SK-N-SH (cell line): ENCODE results near the gene CDK14. TPM values are rescaled to one million over a fixed set of nuclear protein-coding genes. Genes with fewer than 3 reads are reported as not detected.

Experiments used
- CTCF ChIA-PET: fragments of 300-600, 350-600 bp; formaldehyde crosslinking; extraction: SDS; loops from one replicate; lab custom pipeline; 2021; lab: Yijun Ruan, JAX
- POLR2A ChIA-PET: fragments of 350-600 bp; sonication (Branson Sonifier 250); formaldehyde crosslinking; extraction: SDS; loops from one replicate; lab custom pipeline; 2020; ENCODE audit warnings: antibody characterized with exemption, inconsistent platforms; lab: Yijun Ruan, JAX
- DNase-seq: peaks from one replicate; pipeline ENCODE4 v3.0.0; 2012
- H2AFZ ChIP-seq: fragments of 200-600 bp; sonication (generic); 2 replicates; pipeline ENCODE4 v1.8.1; 2016; ENCODE audit warnings: antibody characterized with exemption, mild to moderate bottlenecking, low read depth
- H3F3A ChIP-seq: fragments of 200-600 bp; sonication (generic); replicated peaks from 2 replicates; pipeline ENCODE3; 2016; ENCODE audit warnings: antibody characterized with exemption, mild to moderate bottlenecking; ENCODE audit not compliant: insufficient read depth
- H3K27ac ChIP-seq, 2 experiments: fragments of 200-500 bp in 1 of 2; fragments of 200-600 bp in 1 of 2; sonication (Bioruptor generic) in 1 of 2; sonication (generic), shearing (Covaris generic) in 1 of 2; 2 replicates each; pipeline versions ENCODE4 v1.5.1 to v1.6.1; 2014 to 2016; ENCODE audit warnings: low read depth in 2 of 2, inconsistent platforms in 1 of 2, low read length in 1 of 2, mild to moderate bottlenecking in 1 of 2, mixed read lengths in 1 of 2
- H3K27me3 ChIP-seq: fragments of 200-600 bp; sonication (generic), shearing (Covaris generic); 2 replicates; pipeline ENCODE4 v1.6.1; 2016; ENCODE audit warnings: mixed run types; ENCODE audit not compliant: insufficient read depth
- H3K36me3 ChIP-seq, 2 experiments: fragments of 200-500 bp in 1 of 2; fragments of 200-600 bp in 1 of 2; sonication (Bioruptor generic) in 1 of 2; sonication (generic) in 1 of 2; replicated peaks in 1 of 2; 2 replicates each; pipeline versions ENCODE3 to v1.5.1; 2014 to 2016; ENCODE audit warnings: low read length in 1 of 2, mild to moderate bottlenecking in 1 of 2; ENCODE audit not compliant: insufficient read depth in 2 of 2, control insufficient read depth in 1 of 2
- H3K4me1 ChIP-seq, 2 experiments: fragments of 200-500 bp in 1 of 2; fragments of 200-600 bp in 1 of 2; sonication (Bioruptor generic) in 1 of 2; sonication (generic), shearing (Covaris generic) in 1 of 2; 2 replicates each; pipeline versions ENCODE4 v1.5.1 to v1.6.1; 2014 to 2016; ENCODE audit warnings: low read depth in 1 of 2, low read length in 1 of 2, mixed run types in 1 of 2; ENCODE audit not compliant: insufficient read depth in 2 of 2, control insufficient read depth in 1 of 2
- H3K4me2 ChIP-seq: fragments of 200-600 bp; sonication (generic), shearing (Covaris generic); 2 replicates; pipeline ENCODE4 v1.6.1; 2017; ENCODE audit warnings: mixed run types
- H3K4me3 ChIP-seq, 2 experiments: fragments of 200-500 bp in 1 of 2; fragments of 200-600 bp in 1 of 2; sonication (Bioruptor generic) in 1 of 2; sonication (generic), shearing (Covaris generic) in 1 of 2; 2 replicates each; pipeline versions ENCODE4 v1.5.1 to v1.8.1; 2014 to 2016; ENCODE audit warnings: low read depth in 2 of 2, inconsistent platforms in 1 of 2, low read length in 1 of 2, mild to moderate bottlenecking in 1 of 2, mixed read lengths in 1 of 2, moderate library complexity in 1 of 2
- H3K79me2 ChIP-seq: fragments of 200-600 bp; sonication (generic); 2 replicates; pipeline ENCODE4 v1.8.1; 2017; ENCODE audit warnings: mild to moderate bottlenecking; ENCODE audit not compliant: insufficient read depth
- H3K9ac ChIP-seq: fragments of 200-600 bp; sonication (generic); 2 replicates; pipeline ENCODE4 v1.6.1; 2017; ENCODE audit warnings: mixed run types
- H3K9me2 ChIP-seq: fragments of 200-600 bp; sonication (generic); 2 replicates; pipeline ENCODE4 v1.6.1; 2017; ENCODE audit warnings: mixed run types
- H3K9me3 ChIP-seq: fragments of 200-600 bp; sonication (generic); 2 replicates; pipeline ENCODE4 v1.6.1; 2017; ENCODE audit warnings: mixed run types, mild to moderate bottlenecking, moderate library complexity
- H4K20me1 ChIP-seq: fragments of 200-600 bp; sonication (generic); 2 replicates; pipeline ENCODE4 v1.6.1; 2017; ENCODE audit warnings: mild to moderate bottlenecking, mixed run types; ENCODE audit not compliant: insufficient read depth
- CHD2 ChIP-seq: fragments of 150-350 bp; IDR thresholded peaks from 2 replicates; pipeline ENCODE4 v1.6.1; 2018; ENCODE audit warnings: low read length; ENCODE audit not compliant: partially characterized antibody
- FOSL2 ChIP-seq: IDR thresholded peaks from 2 replicates; pipeline ENCODE4 v1.4.0; 2012; ENCODE audit warnings: low read depth, mild to moderate bottlenecking, moderate library complexity, borderline replicate concordance
- FOXJ3 ChIP-seq: sonication (generic); formaldehyde crosslinking; IDR thresholded peaks from 2 replicates; pipeline ENCODE4 v1.5.1; 2020; ENCODE audit warnings: mild to moderate bottlenecking, missing genetic modification reagents
- FOXM1 ChIP-seq: IDR thresholded peaks from 2 replicates; pipeline ENCODE4 v1.4.0; 2012; ENCODE audit warnings: low read depth, mild to moderate bottlenecking
- GABPA ChIP-seq: IDR thresholded peaks from 2 replicates; pipeline ENCODE4 v1.4.0; 2012; ENCODE audit warnings: low read depth, mild to moderate bottlenecking
- GATA2 ChIP-seq: sonication (generic); formaldehyde crosslinking; IDR thresholded peaks from 2 replicates; pipeline ENCODE4 v1.5.0; 2020; ENCODE audit warnings: mild to moderate bottlenecking, missing genetic modification reagents
- JUND ChIP-seq: IDR thresholded peaks from 2 replicates; pipeline ENCODE4 v1.4.0; 2012
- NFIC ChIP-seq: IDR thresholded peaks from 2 replicates; pipeline ENCODE4 v1.4.0; 2012; ENCODE audit warnings: borderline replicate concordance
- NRF1 ChIP-seq: IDR thresholded peaks from 2 replicates; pipeline ENCODE4 v1.6.1; 2012; ENCODE audit warnings: low read depth, mild to moderate bottlenecking, low read length
- RXRA ChIP-seq: IDR thresholded peaks from 2 replicates; pipeline ENCODE4 v1.4.0; 2012; ENCODE audit warnings: low read depth, mild to moderate bottlenecking, borderline replicate concordance
- SIN3A ChIP-seq: IDR thresholded peaks from 2 replicates; pipeline ENCODE4 v1.6.1; 2012; ENCODE audit warnings: low read depth, mild to moderate bottlenecking, low read length, moderate library complexity, borderline replicate concordance
- TAF1 ChIP-seq: IDR thresholded peaks from 2 replicates; pipeline ENCODE4 v1.6.1; 2012; ENCODE audit warnings: low read depth, mild to moderate bottlenecking, low read length, moderate library complexity, borderline replicate concordance
- TEAD4 ChIP-seq: IDR thresholded peaks from 2 replicates; pipeline ENCODE4 v1.4.0; 2012; ENCODE audit warnings: mild to moderate bottlenecking, borderline replicate concordance; ENCODE audit not compliant: insufficient read depth
- WGBS: methylation state at CpG from one replicate; pipeline ENCODE4 v1.1.6; 2017; ENCODE audit warnings: low lambda C conversion rate; 5-methylcytosine and 5-hydroxymethylcytosine counted together
- polyA plus RNA-seq, 3 experiments: library from polyadenylated mRNA; depleted of rRNA; stranded (reverse); fragments of >200 nt; gene quantifications; 2 replicates each; pipeline ENCODE4 v1.2.3, GENCODE V29; 2012
- TF ChIP-seq, protein P1 (sequence below): fragments of 150-350 bp; IDR thresholded peaks from 2 replicates; pipeline ENCODE4 v1.6.1; 2017; ENCODE audit warnings: antibody characterized with exemption, low read length, low read depth, borderline replicate concordance
- TF ChIP-seq, protein P2 (sequence below): IDR thresholded peaks from 2 replicates; pipeline ENCODE4 v1.4.0; 2012; ENCODE audit warnings: low read depth, borderline replicate concordance
- TF ChIP-seq, protein P3 (sequence below): IDR thresholded peaks from 2 replicates; pipeline ENCODE4; 2012

Gene CDK14
- polyA plus RNA-seq, 1 of the 3 experiments (the other 2 are of a cell fraction), result 13.9 TPM

DNA sequence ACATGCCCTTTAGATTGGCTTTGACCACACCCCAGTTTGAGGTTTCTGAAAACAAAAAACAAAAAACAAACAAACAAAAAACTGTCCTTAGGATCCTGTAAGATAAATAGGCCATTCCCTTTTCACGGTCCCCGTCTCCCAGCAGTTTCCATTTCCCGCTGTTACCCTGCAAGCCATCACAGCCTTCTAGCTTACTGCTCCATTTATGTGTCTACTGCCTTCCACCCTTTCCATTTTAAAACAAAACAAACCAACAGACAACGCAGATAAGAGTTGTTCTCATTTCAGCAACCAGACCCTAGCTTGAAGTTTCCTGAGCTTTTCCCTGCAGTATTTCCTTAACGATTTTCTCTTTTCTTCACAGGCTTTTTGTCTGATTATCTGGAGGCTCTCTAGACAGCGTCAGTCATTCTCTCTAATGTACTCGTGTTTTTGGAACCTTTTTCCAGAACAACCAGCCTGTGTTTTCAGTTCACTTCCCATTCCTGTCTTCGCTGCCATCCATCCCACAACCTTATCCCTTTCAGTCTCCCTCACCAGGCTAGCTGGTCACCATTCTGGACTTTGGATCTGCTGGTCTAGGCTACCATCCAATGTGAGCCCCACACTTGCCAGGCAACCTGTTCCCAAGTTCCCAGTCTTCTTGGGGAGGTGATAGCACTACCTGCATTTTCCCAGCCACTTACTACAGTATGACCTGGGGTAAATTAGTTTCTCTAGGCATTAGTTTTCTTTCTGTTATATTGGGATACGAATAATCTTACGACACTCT, 350.8 kb downstream of the CDK14 start:
- Histone ChIP-seq H3K27ac (no peak overlapping the region), H3K4me2 (no peak overlapping the region), H3K27me3 (no peaks in the 10 kb centered on the region), H4K20me1 (no peaks in the 10 kb centered on the region), H3K36me3 (peaks cover 0 to 9% of the 10 kb centered on the region in 2 experiments), H2AFZ (no peak overlapping the region), H3K4me3 (no peak overlapping the region), H3K9ac (no peak overlapping the region), H3K9me2 (no peaks in the 10 kb centered on the region; the same call in 1 of the 2 replicates), H3K4me1 (peaks cover 0 to 2% of the 10 kb centered on the region in 2 experiments; a peak in 1 of 4 replicates), H3K9me3 (no peaks in the 10 kb centered on the region), H3K79me2 (no peaks in the 10 kb centered on the region), H3F3A (no peaks in the 10 kb centered on the region)
- TF ChIP-seq, protein P1, sequence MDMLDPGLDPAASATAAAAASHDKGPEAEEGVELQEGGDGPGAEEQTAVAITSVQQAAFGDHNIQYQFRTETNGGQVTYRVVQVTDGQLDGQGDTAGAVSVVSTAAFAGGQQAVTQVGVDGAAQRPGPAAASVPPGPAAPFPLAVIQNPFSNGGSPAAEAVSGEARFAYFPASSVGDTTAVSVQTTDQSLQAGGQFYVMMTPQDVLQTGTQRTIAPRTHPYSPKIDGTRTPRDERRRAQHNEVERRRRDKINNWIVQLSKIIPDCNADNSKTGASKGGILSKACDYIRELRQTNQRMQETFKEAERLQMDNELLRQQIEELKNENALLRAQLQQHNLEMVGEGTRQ, result no peak
- TF ChIP-seq, protein P2, sequence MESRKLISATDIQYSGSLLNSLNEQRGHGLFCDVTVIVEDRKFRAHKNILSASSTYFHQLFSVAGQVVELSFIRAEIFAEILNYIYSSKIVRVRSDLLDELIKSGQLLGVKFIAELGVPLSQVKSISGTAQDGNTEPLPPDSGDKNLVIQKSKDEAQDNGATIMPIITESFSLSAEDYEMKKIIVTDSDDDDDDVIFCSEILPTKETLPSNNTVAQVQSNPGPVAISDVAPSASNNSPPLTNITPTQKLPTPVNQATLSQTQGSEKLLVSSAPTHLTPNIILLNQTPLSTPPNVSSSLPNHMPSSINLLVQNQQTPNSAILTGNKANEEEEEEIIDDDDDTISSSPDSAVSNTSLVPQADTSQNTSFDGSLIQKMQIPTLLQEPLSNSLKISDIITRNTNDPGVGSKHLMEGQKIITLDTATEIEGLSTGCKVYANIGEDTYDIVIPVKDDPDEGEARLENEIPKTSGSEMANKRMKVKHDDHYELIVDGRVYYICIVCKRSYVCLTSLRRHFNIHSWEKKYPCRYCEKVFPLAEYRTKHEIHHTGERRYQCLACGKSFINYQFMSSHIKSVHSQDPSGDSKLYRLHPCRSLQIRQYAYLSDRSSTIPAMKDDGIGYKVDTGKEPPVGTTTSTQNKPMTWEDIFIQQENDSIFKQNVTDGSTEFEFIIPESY, result no peak
- TF ChIP-seq NRF1 (no peak), FOXJ3 (CRISPR knock-in tag) (no peak), FOXM1 (no peak), CHD2 (no peak), SIN3A (no peak), GATA2 (CRISPR knock-in tag) (no peak), TEAD4 (no peak), FOSL2 (no peak), JUND (no peak), GABPA (no peak), NFIC (no peak), RXRA (no peak), TAF1 (no peak)
- TF ChIP-seq, protein P3, sequence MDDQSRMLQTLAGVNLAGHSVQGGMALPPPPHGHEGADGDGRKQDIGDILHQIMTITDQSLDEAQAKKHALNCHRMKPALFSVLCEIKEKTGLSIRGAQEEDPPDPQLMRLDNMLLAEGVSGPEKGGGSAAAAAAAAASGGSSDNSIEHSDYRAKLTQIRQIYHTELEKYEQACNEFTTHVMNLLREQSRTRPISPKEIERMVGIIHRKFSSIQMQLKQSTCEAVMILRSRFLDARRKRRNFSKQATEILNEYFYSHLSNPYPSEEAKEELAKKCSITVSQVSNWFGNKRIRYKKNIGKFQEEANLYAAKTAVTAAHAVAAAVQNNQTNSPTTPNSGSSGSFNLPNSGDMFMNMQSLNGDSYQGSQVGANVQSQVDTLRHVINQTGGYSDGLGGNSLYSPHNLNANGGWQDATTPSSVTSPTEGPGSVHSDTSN, result no peak
- CTCF ChIA-PET, result interaction anchor here (1.1 kb wide), 1 partner anchor 10 kb away, joined by 6 read pairs; no protein-coding TSS in a partner anchor
- POLR2A ChIA-PET, result no interaction called here
- 83% methylated on average over 10 of the region's 10 CpGs for WGBS
- DNase-seq, result no peak
